Memory B cell (primary cell): ENCODE results near the gene OFD1.
A peak's percentile ranks its signal among the peaks of the same experiment; 100 is the strongest.

Experiments used
- ATAC-seq: fragments of 150-1000 bp; cut with Tn5 transposase; 2 replicates; pipeline ENCODE4 v1.10.0; 2021; ENCODE audit warnings: low read depth, mild to moderate bottlenecking, moderate library complexity
- DNase-seq, 2 donors: peaks; one replicate each; pipeline ENCODE4 v3.0.0; 2022; ENCODE audit warnings: low spot score in 2 of 2
- H3K27ac Mint-ChIP-seq: one replicate; pipeline ENCODE4 v1.8.0; 2022; ENCODE audit warnings: mild to moderate bottlenecking, moderate library complexity, mixed read lengths
- H3K27me3 Mint-ChIP-seq: one replicate; pipeline ENCODE4 v1.8.0; 2022; ENCODE audit warnings: mixed read lengths
- H3K36me3 Mint-ChIP-seq: one replicate; pipeline ENCODE4 v1.8.0; 2022; ENCODE audit warnings: mild to moderate bottlenecking, mixed read lengths
- H3K4me1 Mint-ChIP-seq: one replicate; pipeline ENCODE4 v1.8.0; 2022; ENCODE audit warnings: mixed read lengths
- H3K4me3 Mint-ChIP-seq: one replicate; pipeline ENCODE4 v1.8.0; 2022; ENCODE audit warnings: mild to moderate bottlenecking, moderate library complexity, mixed read lengths
- H3K9me3 Mint-ChIP-seq: one replicate; pipeline ENCODE4 v1.8.0; 2022; ENCODE audit warnings: mixed read lengths

OFD1 gene

GRCh38 chrX:13695601-13696115, 38.9 kb upstream of the OFD1 start:
- Mint-ChIP-seq H3K4me3 (no peak overlapping the region), H3K9me3 (no peaks in the 10 kb centered on the region), H3K27me3 (no peaks in the 10 kb centered on the region), H3K36me3 (peaks cover 4% of the 10 kb centered on the region), H3K4me1 (peaks cover 46% of the 10 kb centered on the region), H3K27ac (peak overlapping the region; percentile 32)
- ATAC-seq, result no peak
- no peak for DNase-seq

- Mint-ChIP-seq H3K27me3 (no peaks in the 10 kb centered on the region), H3K9me3 (no peaks in the 10 kb centered on the region), H3K36me3 (peaks cover 5% of the 10 kb centered on the region), H3K4me1 (peaks cover 52% of the 10 kb centered on the region), H3K27ac (peak overlapping the region; percentile 59), H3K4me3 (peak overlapping the region; percentile 59)
- peak; percentile 75 for ATAC-seq
- DNase-seq, result peak in 1 of 2 donors; percentile 11
Observed at GRCh38 chrX:13697455-13697854, 37.1 kb upstream of the OFD1 start.

GRCh38 chrX:13697976-13698375, 36.6 kb upstream of the OFD1 start:
- Mint-ChIP-seq H3K4me1 (peaks cover 49% of the 10 kb centered on the region), H3K9me3 (no peaks in the 10 kb centered on the region), H3K36me3 (peaks cover 5% of the 10 kb centered on the region), H3K4me3 (no peak overlapping the region), H3K27ac (no peak overlapping the region), H3K27me3 (no peaks in the 10 kb centered on the region)
- no peak for DNase-seq
- ATAC-seq, result peak; percentile 20

GRCh38 chrX:13698432-13698831, 36.1 kb upstream of the OFD1 start:
- DNase-seq, result no peak
- ATAC-seq, result no peak
- Mint-ChIP-seq H3K4me1 (peaks cover 44% of the 10 kb centered on the region), H3K9me3 (no peaks in the 10 kb centered on the region), H3K36me3 (peaks cover 5% of the 10 kb centered on the region), H3K27ac (no peak overlapping the region), H3K27me3 (no peaks in the 10 kb centered on the region), H3K4me3 (no peak overlapping the region)

DNA sequence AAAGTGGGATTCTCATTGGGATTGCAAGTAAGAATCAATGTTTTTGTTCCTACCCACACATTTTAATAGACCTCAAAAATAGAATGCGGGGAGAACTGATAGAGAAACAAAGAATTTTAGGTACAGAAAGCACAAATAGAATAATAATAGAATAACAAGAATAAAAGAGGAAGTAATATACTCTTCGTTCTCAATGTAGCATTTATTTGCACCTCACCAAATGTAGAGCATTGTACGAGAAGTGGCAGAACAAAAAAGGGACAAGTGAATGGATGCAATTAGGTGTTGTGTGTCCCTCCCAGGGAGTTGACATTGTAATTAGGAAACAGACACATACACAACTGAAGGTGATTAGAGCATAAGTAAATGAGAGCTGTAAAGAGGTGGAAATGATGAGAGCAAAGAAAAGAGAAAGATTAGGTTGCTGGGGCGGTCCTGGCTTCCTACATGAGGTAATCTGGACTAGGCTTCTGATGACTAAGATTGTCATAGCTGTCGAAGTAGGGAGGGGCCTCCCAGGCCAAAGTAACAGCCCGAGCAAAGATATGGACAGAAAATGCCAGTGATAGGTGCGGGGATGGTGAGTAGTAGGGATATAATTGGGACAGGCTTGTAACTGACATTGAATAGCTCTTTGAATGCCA, 35.2 kb upstream of the OFD1 start:
- peak; percentile 49 for ATAC-seq
- Mint-ChIP-seq H3K9me3 (no peaks in the 10 kb centered on the region), H3K4me1 (peaks cover 40% of the 10 kb centered on the region), H3K27ac (peak overlapping the region; percentile 60), H3K4me3 (peak overlapping the region; percentile 78), H3K36me3 (peaks cover 5% of the 10 kb centered on the region), H3K27me3 (no peaks in the 10 kb centered on the region)
- no peak for DNase-seq

DNA sequence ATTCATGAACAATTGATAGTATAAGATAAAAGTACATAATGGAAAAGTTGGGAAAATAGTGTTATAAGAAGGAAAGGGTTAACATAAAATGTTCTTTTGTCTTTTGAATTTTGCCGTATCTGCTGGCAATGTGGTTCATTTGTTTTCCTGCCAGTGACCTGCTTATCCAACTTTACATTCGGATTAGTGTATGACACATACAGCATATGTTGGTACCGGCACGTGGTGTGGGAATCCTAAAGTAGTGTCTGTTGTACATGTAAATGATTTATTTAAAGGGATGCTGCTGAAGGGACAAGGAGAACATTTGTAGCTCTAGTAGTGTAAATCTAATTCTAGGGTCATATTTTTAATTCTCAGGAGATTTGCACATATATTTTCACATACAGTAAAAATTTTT, 34.2 kb upstream of the OFD1 start:
- no peak for DNase-seq
- H3K4me3 Mint-ChIP-seq, result no peak overlapping the region
- H3K9me3 Mint-ChIP-seq, result no peaks in the 10 kb centered on the region
- no peak for ATAC-seq
- peaks cover 5% of the 10 kb centered on the region for H3K36me3 Mint-ChIP-seq
- H3K27me3 Mint-ChIP-seq, result no peaks in the 10 kb centered on the region
- no peak overlapping the region for H3K27ac Mint-ChIP-seq
- peaks cover 36% of the 10 kb centered on the region for H3K4me1 Mint-ChIP-seq

- no peaks in the 10 kb centered on the region for H3K27me3 Mint-ChIP-seq
- no peak for ATAC-seq
- peak overlapping the region; percentile 75 for H3K27ac Mint-ChIP-seq
- no peaks in the 10 kb centered on the region for H3K9me3 Mint-ChIP-seq
- H3K4me3 Mint-ChIP-seq, result peak overlapping the region; percentile 18
- peaks cover 3% of the 10 kb centered on the region for H3K36me3 Mint-ChIP-seq
- no peak for DNase-seq
- H3K4me1 Mint-ChIP-seq, result peaks cover 24% of the 10 kb centered on the region
Observed at GRCh38 chrX:13702111-13702789, 32.3 kb upstream of the OFD1 start.

- Mint-ChIP-seq H3K27ac (no peak overlapping the region), H3K4me3 (no peak overlapping the region), H3K9me3 (no peaks in the 10 kb centered on the region), H3K4me1 (peaks cover 22% of the 10 kb centered on the region), H3K36me3 (peaks cover 6% of the 10 kb centered on the region), H3K27me3 (no peaks in the 10 kb centered on the region)
- ATAC-seq, result no peak
- DNase-seq, result no peak
Observed at GRCh38 chrX:13703135-13703534, 31.4 kb upstream of the OFD1 start.

- no peak for ATAC-seq
- DNase-seq, result no peak
- H3K36me3 Mint-ChIP-seq, result peaks cover 6% of the 10 kb centered on the region
- no peaks in the 10 kb centered on the region for H3K27me3 Mint-ChIP-seq
- no peaks in the 10 kb centered on the region for H3K9me3 Mint-ChIP-seq
- H3K27ac Mint-ChIP-seq, result no peak overlapping the region
- H3K4me1 Mint-ChIP-seq, result peaks cover 22% of the 10 kb centered on the region
- no peak overlapping the region for H3K4me3 Mint-ChIP-seq
Observed at GRCh38 chrX:13703589-13703988, 31.0 kb upstream of the OFD1 start.

GRCh38 chrX:13711141-13711540, 23.4 kb upstream of the OFD1 start:
- Mint-ChIP-seq H3K4me3 (no peak overlapping the region), H3K36me3 (peaks cover 6% of the 10 kb centered on the region), H3K27me3 (no peaks in the 10 kb centered on the region), H3K27ac (no peak overlapping the region), H3K4me1 (peaks cover 5% of the 10 kb centered on the region), H3K9me3 (no peaks in the 10 kb centered on the region)
- no peak for ATAC-seq
- DNase-seq, result no peak

GRCh38 chrX:13716455-13716854, 18.1 kb upstream of the OFD1 start:
- Mint-ChIP-seq H3K4me3 (no peak overlapping the region), H3K9me3 (no peaks in the 10 kb centered on the region), H3K36me3 (peaks cover 6% of the 10 kb centered on the region), H3K4me1 (peaks cover 6% of the 10 kb centered on the region), H3K27me3 (no peaks in the 10 kb centered on the region), H3K27ac (peak overlapping the region; percentile 60)
- ATAC-seq (no peak), DNase-seq (no peak)

DNA sequence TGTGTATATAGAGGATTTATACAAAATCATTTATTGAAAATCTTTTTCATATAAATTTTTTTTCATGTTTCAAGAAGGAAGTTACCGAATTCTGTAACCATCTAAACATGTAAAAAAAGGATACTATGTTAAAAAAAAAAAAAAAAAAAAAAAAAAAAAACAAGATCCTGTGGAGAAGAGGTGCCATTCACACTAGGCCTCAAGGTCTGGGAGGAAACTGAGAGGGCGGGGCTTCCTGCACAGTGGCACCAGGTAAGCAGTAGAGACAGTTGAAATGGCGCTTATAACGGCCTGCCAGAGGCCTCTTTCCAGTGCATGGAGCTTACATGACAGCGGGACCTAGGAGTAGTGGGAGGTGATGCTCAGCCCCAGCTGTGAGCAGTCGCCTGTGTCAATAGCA, 17.6 kb upstream of the OFD1 start:
- Mint-ChIP-seq H3K27ac (no peak overlapping the region), H3K9me3 (no peaks in the 10 kb centered on the region), H3K4me3 (no peak overlapping the region), H3K27me3 (no peaks in the 10 kb centered on the region), H3K4me1 (peaks cover 3% of the 10 kb centered on the region), H3K36me3 (peaks cover 6% of the 10 kb centered on the region)
- DNase-seq (no peak), ATAC-seq (no peak)

GRCh38 chrX:13717700-13718472, 16.7 kb upstream of the OFD1 start:
- H3K9me3 Mint-ChIP-seq, result no peaks in the 10 kb centered on the region
- DNase-seq, result no peak
- no peak overlapping the region for H3K27ac Mint-ChIP-seq
- H3K27me3 Mint-ChIP-seq, result no peaks in the 10 kb centered on the region
- no peak overlapping the region for H3K4me3 Mint-ChIP-seq
- ATAC-seq, result no peak
- peaks cover 8% of the 10 kb centered on the region for H3K4me1 Mint-ChIP-seq
- peaks cover 9% of the 10 kb centered on the region for H3K36me3 Mint-ChIP-seq

- H3K27ac Mint-ChIP-seq, result no peak overlapping the region
- DNase-seq (no peak), ATAC-seq (no peak)
Observed at GRCh38 chrX:13719192-13719856, 15.2 kb upstream of the OFD1 start.

More at GRCh38 chrX:13719192-13719856, 15.2 kb upstream of the OFD1 start:
- H3K4me3 Mint-ChIP-seq, result no peak overlapping the region
- peaks cover 16% of the 10 kb centered on the region for H3K36me3 Mint-ChIP-seq
- H3K27me3 Mint-ChIP-seq, result no peaks in the 10 kb centered on the region
- H3K9me3 Mint-ChIP-seq, result no peaks in the 10 kb centered on the region
- peaks cover 15% of the 10 kb centered on the region for H3K4me1 Mint-ChIP-seq
